ENCODE results near the gene FNIP2.
A peak's percentile ranks its signal among the peaks of the same experiment; 100 is the strongest.
"Not testable (repeated sequence)": the region's sequence is repeated elsewhere in the genome, so short reads cannot be mapped to it uniquely, and the experiment has no call there.

FNIP2 gene

DNA sequence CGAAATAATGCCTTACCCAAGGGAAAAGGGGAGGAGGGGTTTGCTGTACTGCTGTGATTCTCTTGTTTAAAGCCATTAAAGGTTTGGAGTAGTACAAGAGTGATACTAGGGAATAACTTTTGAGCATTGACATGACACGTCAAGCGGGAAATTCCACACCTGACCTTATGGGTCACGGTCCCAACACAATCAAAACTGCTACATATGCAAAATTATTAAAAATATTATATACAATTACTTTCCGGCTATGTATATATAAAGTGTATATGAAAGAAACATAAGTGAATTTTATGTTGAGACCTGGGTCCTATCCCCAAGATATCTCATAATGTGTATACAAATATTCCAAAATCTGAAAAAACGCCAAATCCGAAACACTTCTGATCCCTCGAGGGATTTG is 21.0 kb downstream of the FNIP2 start:
- DNase-seq (ENCODE audit: low read depth in 2 of 2): no peak

DNA sequence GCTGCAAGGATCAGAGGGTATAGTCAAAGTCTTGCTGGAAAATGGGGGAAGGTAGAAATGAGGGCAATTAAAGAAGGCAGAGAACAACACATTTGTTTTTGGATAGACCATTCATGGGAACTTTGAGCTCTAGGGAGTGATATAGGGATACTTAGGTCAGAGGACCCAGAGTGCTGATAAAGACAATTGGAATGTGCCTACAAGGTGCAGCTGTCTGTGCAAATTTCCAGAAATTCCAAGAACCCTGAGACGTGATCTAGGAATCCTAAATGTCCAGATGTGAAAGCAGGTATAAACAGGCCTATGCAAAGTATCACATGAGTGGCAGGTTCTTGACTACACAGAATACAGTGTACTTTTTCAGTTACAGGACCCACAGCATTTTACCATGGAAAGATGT is 24.2 kb downstream of the FNIP2 start:
- DNase-seq (ENCODE audit: low read depth in 2 of 2): no peak

GRCh38 chr4:158793430-158793829 is 24.6 kb downstream of the FNIP2 start:
- not testable (repeated sequence) for DNase-seq (ENCODE audit: low read depth in 2 of 2)

DNA sequence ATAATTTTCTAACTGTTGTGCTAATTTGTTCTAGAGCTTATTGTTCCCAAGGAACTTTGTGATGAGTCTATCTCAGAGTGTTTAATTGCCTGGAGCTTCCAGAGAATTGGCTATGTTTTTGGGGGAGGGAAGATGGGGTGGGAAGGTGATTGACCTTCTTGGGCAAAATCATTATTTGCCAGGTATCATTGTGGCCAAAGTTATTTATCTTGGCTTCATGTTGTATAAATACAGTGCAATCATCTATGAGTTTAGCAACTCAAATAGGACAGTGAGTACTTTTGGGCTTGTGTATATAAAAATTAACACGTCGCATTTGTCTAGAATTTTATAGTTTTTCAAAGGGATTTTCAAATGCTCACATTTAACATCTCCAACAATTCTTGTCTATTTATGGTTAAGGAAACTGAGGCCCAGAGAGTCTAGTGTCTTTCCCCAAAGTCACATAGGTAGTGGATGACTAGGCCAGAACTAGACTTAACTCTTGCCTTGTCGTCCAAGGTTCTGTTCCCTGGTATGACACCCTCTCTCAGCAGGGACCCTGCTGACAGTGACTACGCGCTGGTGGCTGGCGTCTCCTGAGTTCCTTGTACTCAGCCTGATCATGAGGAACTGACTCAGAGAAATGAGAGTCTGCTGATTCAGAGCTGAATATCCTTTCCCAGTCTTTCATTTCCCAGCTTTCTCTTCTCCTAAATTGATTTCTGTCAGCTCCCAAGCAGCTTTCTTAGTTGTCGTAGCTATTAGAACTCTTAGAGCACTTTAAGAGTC is 27.7 kb downstream of the FNIP2 start:
- DNase-seq (ENCODE audit: low read depth in 2 of 2): no peak

- DNase-seq (ENCODE audit: low read depth in 2 of 2): no peak
These were observed 29.2 kb downstream of the FNIP2 start for GRCh38 chr4:158798062-158798461.

DNA sequence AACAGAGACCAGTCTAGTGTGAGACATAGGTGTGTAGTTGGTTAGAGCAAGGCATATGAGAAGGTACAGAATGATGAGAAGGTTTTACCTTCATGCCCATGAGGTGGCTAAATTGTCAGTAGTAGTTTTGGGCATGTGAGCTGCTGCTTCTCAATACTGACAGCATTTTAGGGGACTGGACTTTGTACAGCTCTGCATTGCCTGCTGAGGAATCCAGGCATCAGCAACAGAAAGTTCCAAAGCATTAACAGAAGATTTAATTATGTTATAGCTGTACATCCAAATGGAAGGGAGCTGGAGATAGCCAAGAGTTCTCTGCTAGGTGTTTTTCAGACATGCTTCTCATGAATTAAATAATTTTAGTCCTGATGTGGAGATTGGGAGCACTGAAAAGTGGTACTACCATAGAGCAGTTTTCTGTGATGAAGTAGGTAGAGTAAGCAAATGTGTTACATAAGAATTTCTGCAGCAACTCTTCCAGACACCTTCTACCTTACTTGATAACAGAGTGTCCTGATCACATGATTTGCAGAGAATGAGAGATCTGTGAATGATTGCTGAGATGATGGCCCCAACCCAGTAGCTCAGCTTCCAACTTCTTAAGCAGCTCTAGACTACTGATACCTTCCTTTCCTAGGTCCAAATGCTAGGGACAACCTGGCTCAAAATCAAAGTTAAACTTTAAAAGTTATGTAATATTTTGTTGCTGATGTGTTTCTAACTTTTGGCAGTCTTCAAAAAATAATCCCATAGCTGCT is 30.4 kb downstream of the FNIP2 start:
- DNase-seq (ENCODE audit: low read depth in 2 of 2): no peak

- no peak for DNase-seq (ENCODE audit: low read depth in 2 of 2)
These were observed 31.0 kb downstream of the FNIP2 start for GRCh38 chr4:158799856-158800255.

DNA sequence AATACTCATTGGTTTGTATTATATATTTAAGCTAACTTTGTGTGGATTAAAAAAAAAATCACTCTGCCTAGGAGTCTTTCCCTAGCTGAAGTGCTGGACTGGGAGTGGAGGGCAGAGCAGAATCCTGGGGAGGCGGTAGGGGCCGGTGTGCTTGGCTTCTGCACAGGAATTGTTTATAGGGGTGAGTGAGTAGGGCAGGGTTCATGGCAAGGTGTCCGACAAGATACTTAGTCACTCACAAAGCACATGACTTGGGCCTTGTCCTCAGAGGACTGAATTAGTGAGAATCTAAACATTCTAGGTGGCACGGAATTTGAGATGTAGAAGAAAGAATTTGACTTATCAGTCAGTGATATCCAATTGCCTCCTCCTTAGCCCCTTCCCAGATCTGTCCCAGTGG is 32.2 kb downstream of the FNIP2 start:
- DNase-seq (ENCODE audit: low read depth in 2 of 2): no peak

- DNase-seq (ENCODE audit: low read depth in 2 of 2): no peak
These were observed 32.9 kb downstream of the FNIP2 start for GRCh38 chr4:158801677-158802076.

- no peak for DNase-seq (ENCODE audit: low read depth in 2 of 2)
These were observed 34.1 kb downstream of the FNIP2 start for GRCh38 chr4:158802914-158803313.

- DNase-seq (ENCODE audit: low read depth in 2 of 2): no peak
These were observed 37.0 kb downstream of the FNIP2 start for GRCh38 chr4:158805635-158806471.

GRCh38 chr4:158807691-158808090 is 38.9 kb downstream of the FNIP2 start:
- DNase-seq (ENCODE audit: low read depth in 2 of 2): no peak

GRCh38 chr4:158808399-158808798 is 39.6 kb downstream of the FNIP2 start:
- no peak for DNase-seq (ENCODE audit: low read depth in 2 of 2)

GRCh38 chr4:158809208-158809607 is 40.4 kb downstream of the FNIP2 start:
- not testable (repeated sequence) for DNase-seq (ENCODE audit: low read depth in 2 of 2)

DNA sequence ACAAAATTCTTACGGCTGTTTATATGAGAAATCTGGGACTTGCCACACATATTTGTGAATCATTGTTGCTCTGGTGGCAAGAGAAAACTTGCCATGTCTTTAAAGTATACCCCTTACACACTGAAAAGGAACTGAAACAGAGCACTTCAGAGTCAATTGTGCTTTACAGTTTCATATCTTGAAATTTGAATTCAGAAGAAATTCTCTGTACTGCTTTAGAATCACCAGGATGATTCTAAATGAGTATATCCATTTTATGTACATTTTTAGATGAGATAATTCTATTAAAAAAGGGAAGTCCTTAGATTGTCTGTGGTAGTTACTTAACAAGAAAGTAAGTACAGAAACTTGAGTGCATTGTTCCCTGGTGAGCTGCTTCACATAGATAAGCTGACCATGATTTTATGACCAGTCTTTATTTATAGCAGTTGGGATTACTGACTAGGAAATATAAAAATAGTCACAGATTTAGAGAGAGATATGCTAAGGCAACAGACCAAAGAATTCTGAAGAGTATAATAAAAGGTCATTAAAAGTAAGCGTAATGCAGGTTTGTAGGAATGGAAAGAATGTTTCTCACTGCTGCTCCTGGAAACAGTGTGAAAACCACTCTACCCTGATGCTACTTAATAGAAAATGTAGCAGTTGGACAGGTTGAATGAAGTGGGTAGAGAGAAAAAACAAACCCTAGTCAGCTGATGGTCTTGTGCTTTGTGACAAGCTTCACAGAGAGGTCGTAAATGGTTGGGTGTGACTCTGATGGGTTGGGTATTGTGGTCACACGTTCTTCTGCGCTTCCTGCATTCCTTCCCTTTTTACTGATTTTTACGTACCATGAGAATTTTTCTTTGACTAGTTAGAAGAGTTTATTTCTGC is 41.0 kb downstream of the FNIP2 start:
- peak; percentile 77 to 83 for DNase-seq (ENCODE audit: low read depth in 2 of 2)

DNA sequence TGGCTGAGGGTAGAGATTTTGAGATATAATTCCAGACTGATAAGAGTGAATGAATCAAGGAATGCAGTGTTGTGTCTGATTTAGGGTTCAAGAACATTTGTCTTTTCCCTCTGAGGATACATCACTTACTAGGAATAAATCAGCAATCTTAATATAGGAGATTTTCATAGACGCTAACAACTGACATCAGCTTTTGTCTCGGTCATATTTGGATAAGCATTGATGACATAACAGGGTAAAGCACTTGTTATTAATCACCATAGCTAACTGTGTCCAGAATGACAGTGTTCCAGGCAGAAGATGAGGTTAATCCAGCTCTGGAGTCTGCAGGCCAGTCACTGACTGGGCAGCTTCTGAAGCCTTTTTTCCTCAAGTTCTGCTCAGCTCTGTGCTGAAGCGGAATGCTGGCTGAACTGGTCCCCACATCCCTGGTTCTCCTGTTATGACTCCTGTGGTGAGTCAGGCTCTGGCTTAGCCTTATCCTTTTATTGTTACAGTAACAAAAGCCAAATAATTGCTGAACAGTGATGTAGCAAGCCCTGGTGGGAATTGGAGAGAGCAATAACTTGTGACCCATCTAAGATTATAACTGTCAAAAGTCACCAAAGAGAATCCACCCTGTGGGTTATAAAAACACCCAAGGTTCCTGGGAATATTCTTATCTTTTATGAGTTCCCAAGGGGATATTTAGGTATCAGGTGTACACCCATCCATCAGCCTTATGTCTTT is 41.8 kb downstream of the FNIP2 start:
- peak; percentile 82 to 85 for DNase-seq (ENCODE audit: low read depth in 2 of 2)

GRCh38 chr4:158811216-158811540 is 42.4 kb downstream of the FNIP2 start:
- no peak for DNase-seq (ENCODE audit: low read depth in 2 of 2)

GRCh38 chr4:158811704-158812103 is 42.9 kb downstream of the FNIP2 start:
- DNase-seq (ENCODE audit: low read depth in 2 of 2): no peak

DNA sequence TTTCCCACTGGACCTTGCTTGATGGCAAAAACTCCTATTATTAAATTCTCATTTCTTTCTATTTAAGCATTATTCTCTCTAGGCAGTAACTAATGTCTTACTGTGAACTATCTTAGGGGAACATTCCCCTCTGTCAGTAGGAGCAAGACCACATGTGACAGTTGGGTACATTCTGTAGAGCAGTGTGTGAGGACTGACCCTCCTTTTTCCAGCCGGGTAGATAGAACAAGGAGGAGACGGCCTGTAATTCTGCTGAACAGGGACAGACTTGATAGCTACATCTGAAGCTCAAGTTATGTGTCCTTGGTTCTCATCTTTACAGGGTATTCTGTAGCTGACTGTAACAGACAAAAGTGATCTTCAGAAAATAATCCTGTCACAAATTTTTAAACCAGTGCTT is 43.3 kb downstream of the FNIP2 start:
- DNase-seq (ENCODE audit: low read depth in 2 of 2): no peak

GRCh38 chr4:158812543-158812942 is 43.7 kb downstream of the FNIP2 start:
- no peak for DNase-seq (ENCODE audit: low read depth in 2 of 2)

GRCh38 chr4:158813113-158813512 is 44.3 kb downstream of the FNIP2 start:
- no peak for DNase-seq (ENCODE audit: low read depth in 2 of 2)
